Keratinocyte (primary cell): ENCODE data around the gene GANAB.
"Not testable (repeated sequence)": the region's sequence is repeated elsewhere in the genome, so short reads cannot be mapped to it uniquely, and the experiment has no call there.

Experiments
- CTCF ChIP-seq, 3 experiments: IDR thresholded peaks in 1 of 3; conservative IDR thresholded peaks in 1 of 3; optimal IDR thresholded peaks in 1 of 3; 2 replicates in 2 of 3; 3 replicates in 1 of 3; pipeline versions ENCODE3 to v1.5.1; 2011; ENCODE audit warnings: low read length in 3 of 3, mild to moderate bottlenecking in 3 of 3, moderate library complexity in 2 of 3, control low read depth in 1 of 3, inconsistent platforms in 1 of 3; ENCODE audit not compliant: insufficient read depth in 2 of 3; ENCODE audit errors: extremely low read depth in 1 of 3
- EZH2 ChIP-seq: IDR thresholded peaks from one replicate; pipeline ENCODE4 v1.6.1; 2012; ENCODE audit warnings: inconsistent platforms, mild to moderate bottlenecking, low read length, moderate library complexity

DNA sequence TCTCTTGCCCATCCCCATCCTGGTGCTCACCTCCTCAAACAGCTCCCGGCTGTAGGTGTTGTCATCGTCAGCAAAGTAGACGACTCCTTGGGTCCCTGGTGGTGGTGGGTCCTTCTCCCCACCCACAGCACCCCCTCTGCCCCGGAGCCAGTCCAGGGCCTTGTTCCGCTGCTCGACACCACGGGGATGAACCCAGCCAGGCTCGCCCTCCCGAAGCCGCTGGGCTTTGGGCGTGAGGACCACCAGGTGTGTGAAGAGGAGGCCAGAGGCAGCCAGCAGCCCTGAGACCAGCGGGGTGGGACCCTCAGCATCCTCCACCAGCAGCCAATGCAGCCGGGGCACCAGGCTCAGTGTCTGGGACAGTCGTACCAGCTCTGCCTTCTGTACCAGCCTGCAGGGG is 29.5 kb downstream of the GANAB start:
- TF ChIP-seq CTCF (optimal IDR thresholded peaks at IDR 0.05 in 1 of 3, IDR thresholded peaks at IDR 0.05 in 1 of 3, conservative IDR thresholded peaks at IDR 0.05 in 1 of 3; ENCODE audit: extremely low read depth in 1 of 3, insufficient read depth in 2 of 3, low read length in 3 of 3); EZH2: not testable (repeated sequence)
